Fibroblast of pulmonary artery (primary cell): Measurements from ENCODE around the gene UBASH3B.
"Not testable (repeated sequence)": the region's sequence is repeated elsewhere in the genome, so short reads cannot be mapped to it uniquely, and the experiment has no call there.

Source experiments
- DNase-seq: peaks from one replicate; pipeline ENCODE4 v3.0.0-alpha.2; 2010; ENCODE audit warnings: low read depth
- H3K4me3 ChIP-seq: replicated peaks from 2 replicates; pipeline ENCODE4 v1.5.1; 2011; ENCODE audit warnings: low read depth, mild to moderate bottlenecking, control low read depth, low read length, moderate library complexity
- CTCF ChIP-seq: IDR thresholded peaks from 2 replicates; pipeline ENCODE4 v1.5.1; 2011; ENCODE audit warnings: mild to moderate bottlenecking, control low read depth, low read length, inconsistent platforms; ENCODE audit errors: missing control alignments

The UBASH3B gene

GRCh38 chr11:122655527-122656072 is at the start of gene UBASH3B:
Gene UBASH3B (plus strand): TSS chr11:122655722. CDS start chr11:122656050, 328 bp downstream.
- TF ChIP-seq CTCF = no peak

GRCh38 chr11:122607162-122607561 is 48.4 kb upstream of the UBASH3B start:
- H3K4me3 ChIP-seq = not testable (repeated sequence)
- DNase-seq = peak; percentile 18

More at GRCh38 chr11:122655527-122656072, at the start of gene UBASH3B:
- DNase-seq = peak; percentile 88
- H3K4me3 ChIP-seq = peak within 1 kb of the TSS; percentile 80

- H3K4me3 ChIP-seq = no peak overlapping the region
- TF ChIP-seq CTCF = no peak
- no peak for DNase-seq
Measured at GRCh38 chr11:122612123-122612824, 43.2 kb upstream of the UBASH3B start.

- no peak for DNase-seq
- no peak for TF ChIP-seq CTCF
- no peak overlapping the region for H3K4me3 ChIP-seq
Measured at GRCh38 chr11:122616718-122617117, 38.8 kb upstream of the UBASH3B start.

- no peak for TF ChIP-seq CTCF
Measured at GRCh38 chr11:122617297-122617696, 38.2 kb upstream of the UBASH3B start.

GRCh38 chr11:122617926-122618325 is 37.6 kb upstream of the UBASH3B start:
- no peak overlapping the region for H3K4me3 ChIP-seq
- TF ChIP-seq CTCF = no peak
- DNase-seq = no peak

More at GRCh38 chr11:122617297-122617696, 38.2 kb upstream of the UBASH3B start:
- DNase-seq = no peak
- H3K4me3 ChIP-seq = no peak overlapping the region

GRCh38 chr11:122618927-122619326 is 36.6 kb upstream of the UBASH3B start:
- no peak overlapping the region for H3K4me3 ChIP-seq
- TF ChIP-seq CTCF = no peak
- no peak for DNase-seq
